Measurements from ENCODE around the gene INTS3.
"Not testable (repeated sequence)": the region's sequence is repeated elsewhere in the genome, so short reads cannot be mapped to it uniquely, and the experiment has no call there.

INTS3 gene

DNA sequence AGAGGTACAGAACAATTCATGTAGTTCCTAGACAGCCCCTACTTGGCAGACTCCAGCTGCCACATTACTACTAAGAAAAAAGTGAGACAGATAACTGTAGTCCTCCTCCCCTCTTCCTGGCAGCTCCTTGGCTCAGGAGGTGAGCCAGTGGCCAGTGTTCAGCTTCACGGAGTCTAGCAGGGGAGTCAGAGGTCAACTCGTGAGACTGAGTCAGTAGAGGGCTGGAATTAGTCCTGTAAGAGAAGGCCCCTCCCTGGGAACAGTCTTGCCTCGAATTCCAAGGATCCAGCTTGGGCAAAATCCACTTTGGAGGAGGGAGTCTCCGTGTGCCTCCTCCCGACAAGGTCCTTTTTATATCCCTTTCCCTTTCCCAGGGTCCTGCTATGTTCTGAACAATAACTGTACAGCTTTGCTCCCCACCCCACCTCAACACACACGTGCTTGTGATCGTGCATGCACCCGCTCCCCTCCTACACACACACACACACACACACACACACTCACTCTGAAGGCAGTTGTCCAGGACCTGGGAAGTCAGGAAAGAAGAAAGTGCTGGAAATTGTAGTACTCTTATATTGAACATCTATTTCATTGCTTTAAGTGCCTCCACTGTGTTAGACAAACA lies 24.8 kb downstream of the INTS3 start:
- Histone ChIP-seq H3K27me3 (ENCODE audit: insufficient read depth, poor library complexity, severe bottlenecking) (no peaks in the 10 kb centered on the region), H3K4me3 (ENCODE audit: severe bottlenecking) (no peak overlapping the region), H3K27ac (ENCODE audit: poor library complexity, severe bottlenecking) (no peak overlapping the region), H3K4me1 (ENCODE audit: insufficient read depth, poor library complexity, severe bottlenecking) (no peaks in the 10 kb centered on the region), H3K9me3 (ENCODE audit: severe bottlenecking) (no peaks in the 10 kb centered on the region), H3K36me3 (ENCODE audit: low read depth) (peaks cover 90% of the 10 kb centered on the region)
- ATAC-seq (ENCODE audit: low read depth) (no peak), DNase-seq (ENCODE audit: low spot score) (no peak)
- TF ChIP-seq, protein P1, sequence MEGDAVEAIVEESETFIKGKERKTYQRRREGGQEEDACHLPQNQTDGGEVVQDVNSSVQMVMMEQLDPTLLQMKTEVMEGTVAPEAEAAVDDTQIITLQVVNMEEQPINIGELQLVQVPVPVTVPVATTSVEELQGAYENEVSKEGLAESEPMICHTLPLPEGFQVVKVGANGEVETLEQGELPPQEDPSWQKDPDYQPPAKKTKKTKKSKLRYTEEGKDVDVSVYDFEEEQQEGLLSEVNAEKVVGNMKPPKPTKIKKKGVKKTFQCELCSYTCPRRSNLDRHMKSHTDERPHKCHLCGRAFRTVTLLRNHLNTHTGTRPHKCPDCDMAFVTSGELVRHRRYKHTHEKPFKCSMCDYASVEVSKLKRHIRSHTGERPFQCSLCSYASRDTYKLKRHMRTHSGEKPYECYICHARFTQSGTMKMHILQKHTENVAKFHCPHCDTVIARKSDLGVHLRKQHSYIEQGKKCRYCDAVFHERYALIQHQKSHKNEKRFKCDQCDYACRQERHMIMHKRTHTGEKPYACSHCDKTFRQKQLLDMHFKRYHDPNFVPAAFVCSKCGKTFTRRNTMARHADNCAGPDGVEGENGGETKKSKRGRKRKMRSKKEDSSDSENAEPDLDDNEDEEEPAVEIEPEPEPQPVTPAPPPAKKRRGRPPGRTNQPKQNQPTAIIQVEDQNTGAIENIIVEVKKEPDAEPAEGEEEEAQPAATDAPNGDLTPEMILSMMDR (IDR thresholded peaks at IDR 0.05; ENCODE audit: poor library complexity, severe bottlenecking) = no peak

DNA sequence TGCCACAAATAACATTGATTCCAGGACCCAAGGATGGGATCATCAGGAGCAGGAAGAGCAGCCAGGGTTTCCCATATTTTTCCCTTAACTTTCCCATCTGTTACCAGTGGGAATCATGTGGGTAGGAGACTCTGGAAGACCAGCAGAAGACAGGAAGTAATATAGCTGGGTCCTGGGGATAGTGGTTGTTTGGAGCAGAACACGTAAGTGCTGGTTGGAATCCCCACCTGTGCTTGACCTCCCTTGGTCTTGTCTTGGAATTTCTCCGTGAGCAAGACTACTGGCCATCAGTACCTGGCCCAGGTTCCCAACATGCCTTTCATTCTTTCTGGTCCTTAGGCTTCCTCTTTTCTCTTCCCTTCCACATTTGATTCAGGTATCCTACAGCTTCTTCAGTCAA lies 26.4 kb downstream of the INTS3 start:
- ATAC-seq (ENCODE audit: low read depth) = no peak
- TF ChIP-seq, protein P1 (IDR thresholded peaks at IDR 0.05; ENCODE audit: poor library complexity, severe bottlenecking) = no peak
- H3K27me3 ChIP-seq (ENCODE audit: insufficient read depth, poor library complexity, severe bottlenecking) = no peaks in the 10 kb centered on the region
- H3K36me3 ChIP-seq (ENCODE audit: low read depth) = peaks cover 80% of the 10 kb centered on the region
- no peak for DNase-seq (ENCODE audit: low spot score)
- no peak overlapping the region for H3K4me3 ChIP-seq (ENCODE audit: severe bottlenecking)
- H3K4me1 ChIP-seq (ENCODE audit: insufficient read depth, poor library complexity, severe bottlenecking) = no peaks in the 10 kb centered on the region
- no peaks in the 10 kb centered on the region for H3K9me3 ChIP-seq (ENCODE audit: severe bottlenecking)
- no peak overlapping the region for H3K27ac ChIP-seq (ENCODE audit: poor library complexity, severe bottlenecking)

- Histone ChIP-seq H3K27ac (ENCODE audit: poor library complexity, severe bottlenecking) (no peak overlapping the region), H3K27me3 (ENCODE audit: insufficient read depth, poor library complexity, severe bottlenecking) (no peaks in the 10 kb centered on the region), H3K4me1 (ENCODE audit: insufficient read depth, poor library complexity, severe bottlenecking) (no peaks in the 10 kb centered on the region), H3K9me3 (ENCODE audit: severe bottlenecking) (no peaks in the 10 kb centered on the region), H3K4me3 (ENCODE audit: severe bottlenecking) (no peak overlapping the region), H3K36me3 (ENCODE audit: low read depth) (peaks cover 74% of the 10 kb centered on the region)
- no peak for DNase-seq (ENCODE audit: low spot score)
- no peak for ATAC-seq (ENCODE audit: low read depth)
- TF ChIP-seq, protein P1 (IDR thresholded peaks at IDR 0.05; ENCODE audit: poor library complexity, severe bottlenecking) = no peak
Observed at GRCh38 chr1:153760440-153760839, 32.6 kb downstream of the INTS3 start.

GRCh38 chr1:153763365-153764225 lies 35.7 kb downstream of the INTS3 start:
- DNase-seq (ENCODE audit: low spot score) (no peak), ATAC-seq (ENCODE audit: low read depth) (no peak)
- Histone ChIP-seq H3K27me3 (ENCODE audit: insufficient read depth, poor library complexity, severe bottlenecking) (no peaks in the 10 kb centered on the region), H3K27ac (ENCODE audit: poor library complexity, severe bottlenecking) (no peak overlapping the region), H3K9me3 (ENCODE audit: severe bottlenecking) (no peaks in the 10 kb centered on the region), H3K36me3 (ENCODE audit: low read depth) (peaks cover 82% of the 10 kb centered on the region), H3K4me3 (ENCODE audit: severe bottlenecking) (no peak overlapping the region), H3K4me1 (ENCODE audit: insufficient read depth, poor library complexity, severe bottlenecking) (no peaks in the 10 kb centered on the region)
- TF ChIP-seq, protein P1 (IDR thresholded peaks at IDR 0.05; ENCODE audit: poor library complexity, severe bottlenecking) = no peak

DNA sequence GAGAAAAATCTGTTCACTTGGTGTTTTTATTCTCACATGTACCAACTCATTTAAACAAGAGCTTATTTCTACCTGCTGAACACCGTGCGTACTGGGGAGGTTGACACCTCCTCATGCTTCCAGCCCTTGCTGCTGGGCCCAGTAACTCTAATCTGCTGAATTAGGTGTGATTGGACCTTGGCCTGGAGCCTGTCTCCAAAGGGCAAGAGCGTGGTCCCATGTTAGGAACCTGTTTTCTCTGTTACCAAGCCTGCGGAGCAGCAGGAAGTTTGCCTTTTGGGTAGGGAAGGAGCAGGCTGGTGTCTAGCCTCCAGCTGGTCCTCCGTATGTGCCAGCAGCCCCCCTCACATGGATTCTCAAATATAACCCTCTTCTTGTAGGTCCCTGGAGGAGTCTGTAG lies 36.5 kb downstream of the INTS3 start:
- TF ChIP-seq, protein P1 (IDR thresholded peaks at IDR 0.05; ENCODE audit: poor library complexity, severe bottlenecking) = no peak
- ATAC-seq (ENCODE audit: low read depth) = no peak
- no peaks in the 10 kb centered on the region for H3K9me3 ChIP-seq (ENCODE audit: severe bottlenecking)
- no peak for DNase-seq (ENCODE audit: low spot score)
- H3K27me3 ChIP-seq (ENCODE audit: insufficient read depth, poor library complexity, severe bottlenecking) = no peaks in the 10 kb centered on the region
- H3K27ac ChIP-seq (ENCODE audit: poor library complexity, severe bottlenecking) = no peak overlapping the region
- H3K36me3 ChIP-seq (ENCODE audit: low read depth) = peaks cover 87% of the 10 kb centered on the region
- H3K4me3 ChIP-seq (ENCODE audit: severe bottlenecking) = no peak overlapping the region
- H3K4me1 ChIP-seq (ENCODE audit: insufficient read depth, poor library complexity, severe bottlenecking) = no peaks in the 10 kb centered on the region

DNA sequence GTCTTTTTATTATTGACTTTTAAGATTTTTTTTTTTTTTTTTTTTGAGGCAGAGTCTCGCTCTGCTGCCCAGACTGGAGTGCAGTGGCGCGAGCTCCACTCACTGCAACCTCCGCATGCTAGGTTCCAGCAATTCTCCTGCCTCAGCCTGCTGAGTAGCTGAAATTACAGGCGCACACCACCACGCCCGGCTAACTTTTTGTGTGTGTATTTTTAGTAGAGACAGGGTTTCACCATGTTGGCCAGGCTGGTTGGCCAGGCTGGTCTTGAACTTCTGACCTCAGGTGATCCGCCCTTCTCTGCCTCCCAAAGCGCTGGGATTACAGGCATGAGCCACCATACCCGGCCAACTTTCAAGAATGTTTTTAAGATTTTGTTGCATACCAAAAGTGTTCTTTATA lies 38.8 kb downstream of the INTS3 start:
- peaks cover 77% of the 10 kb centered on the region for H3K36me3 ChIP-seq (ENCODE audit: low read depth)
- not testable (repeated sequence) for H3K4me3 ChIP-seq (ENCODE audit: severe bottlenecking); H3K27me3 ChIP-seq (ENCODE audit: insufficient read depth, poor library complexity, severe bottlenecking); H3K27ac ChIP-seq (ENCODE audit: poor library complexity, severe bottlenecking); DNase-seq (ENCODE audit: low spot score); H3K4me1 ChIP-seq (ENCODE audit: insufficient read depth, poor library complexity, severe bottlenecking); ATAC-seq (ENCODE audit: low read depth); H3K9me3 ChIP-seq (ENCODE audit: severe bottlenecking)
